ENCODE measurements around the gene CYP11A1. TPM values are rescaled to one million over a fixed set of nuclear protein-coding genes. Genes with fewer than 3 reads are reported as not detected.

CYP11A1 gene
- total RNA-seq, 1 donor from 2014 or later = not detected

DNA sequence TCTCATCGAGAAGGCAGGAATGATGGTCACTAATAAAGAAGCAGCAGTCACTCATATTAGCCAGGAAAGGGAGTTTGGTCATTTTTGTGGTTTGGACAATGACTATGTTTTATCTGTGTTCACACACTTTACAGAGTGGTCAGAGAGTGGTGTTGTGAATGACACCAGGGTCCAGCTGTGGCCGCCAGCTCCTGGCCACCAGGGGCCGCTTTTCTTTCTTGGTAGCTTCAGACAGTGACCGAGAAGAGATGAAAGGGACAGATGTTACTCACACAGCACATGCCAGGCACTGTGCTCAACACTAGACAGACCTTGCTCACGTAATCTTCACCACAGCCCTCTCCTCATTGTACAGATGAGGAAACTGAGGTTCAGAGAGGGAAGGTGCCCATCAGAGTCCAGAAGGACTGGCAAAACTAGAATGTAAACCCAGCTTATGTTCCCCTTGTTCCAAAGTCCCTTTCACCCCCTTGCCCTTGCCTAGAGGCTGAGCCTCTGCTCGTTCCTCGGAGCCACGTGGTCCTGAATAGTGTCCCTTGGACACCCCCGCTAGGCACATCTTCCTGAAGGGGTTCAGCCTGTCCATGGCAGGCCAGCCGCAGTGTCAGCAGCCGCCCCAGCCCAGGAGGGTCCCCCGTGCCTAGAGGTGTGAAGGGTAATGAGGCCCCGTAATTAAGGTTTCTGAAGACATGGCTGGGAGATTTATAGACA lies 55.6 kb downstream of the CYP11A1 start:
- DNase-seq (ENCODE audit: low read depth) (no peak), FAIRE-seq (peak; percentile 62)
- Histone ChIP-seq H3K27me3 (ENCODE audit: control insufficient read depth, insufficient read depth, low read length) (peaks cover 13% of the 10 kb centered on the region), H3K36me3 (ENCODE audit: control insufficient read depth, insufficient read depth, low read length) (no peaks in the 10 kb centered on the region), H3K4me3 (ENCODE audit: low read depth, low read length) (no peak overlapping the region)
- TF ChIP-seq, protein P1, sequence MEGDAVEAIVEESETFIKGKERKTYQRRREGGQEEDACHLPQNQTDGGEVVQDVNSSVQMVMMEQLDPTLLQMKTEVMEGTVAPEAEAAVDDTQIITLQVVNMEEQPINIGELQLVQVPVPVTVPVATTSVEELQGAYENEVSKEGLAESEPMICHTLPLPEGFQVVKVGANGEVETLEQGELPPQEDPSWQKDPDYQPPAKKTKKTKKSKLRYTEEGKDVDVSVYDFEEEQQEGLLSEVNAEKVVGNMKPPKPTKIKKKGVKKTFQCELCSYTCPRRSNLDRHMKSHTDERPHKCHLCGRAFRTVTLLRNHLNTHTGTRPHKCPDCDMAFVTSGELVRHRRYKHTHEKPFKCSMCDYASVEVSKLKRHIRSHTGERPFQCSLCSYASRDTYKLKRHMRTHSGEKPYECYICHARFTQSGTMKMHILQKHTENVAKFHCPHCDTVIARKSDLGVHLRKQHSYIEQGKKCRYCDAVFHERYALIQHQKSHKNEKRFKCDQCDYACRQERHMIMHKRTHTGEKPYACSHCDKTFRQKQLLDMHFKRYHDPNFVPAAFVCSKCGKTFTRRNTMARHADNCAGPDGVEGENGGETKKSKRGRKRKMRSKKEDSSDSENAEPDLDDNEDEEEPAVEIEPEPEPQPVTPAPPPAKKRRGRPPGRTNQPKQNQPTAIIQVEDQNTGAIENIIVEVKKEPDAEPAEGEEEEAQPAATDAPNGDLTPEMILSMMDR (IDR thresholded peaks at IDR 0.05; ENCODE audit: insufficient read depth, low read length, severe bottlenecking) = peak; percentile 60

DNA sequence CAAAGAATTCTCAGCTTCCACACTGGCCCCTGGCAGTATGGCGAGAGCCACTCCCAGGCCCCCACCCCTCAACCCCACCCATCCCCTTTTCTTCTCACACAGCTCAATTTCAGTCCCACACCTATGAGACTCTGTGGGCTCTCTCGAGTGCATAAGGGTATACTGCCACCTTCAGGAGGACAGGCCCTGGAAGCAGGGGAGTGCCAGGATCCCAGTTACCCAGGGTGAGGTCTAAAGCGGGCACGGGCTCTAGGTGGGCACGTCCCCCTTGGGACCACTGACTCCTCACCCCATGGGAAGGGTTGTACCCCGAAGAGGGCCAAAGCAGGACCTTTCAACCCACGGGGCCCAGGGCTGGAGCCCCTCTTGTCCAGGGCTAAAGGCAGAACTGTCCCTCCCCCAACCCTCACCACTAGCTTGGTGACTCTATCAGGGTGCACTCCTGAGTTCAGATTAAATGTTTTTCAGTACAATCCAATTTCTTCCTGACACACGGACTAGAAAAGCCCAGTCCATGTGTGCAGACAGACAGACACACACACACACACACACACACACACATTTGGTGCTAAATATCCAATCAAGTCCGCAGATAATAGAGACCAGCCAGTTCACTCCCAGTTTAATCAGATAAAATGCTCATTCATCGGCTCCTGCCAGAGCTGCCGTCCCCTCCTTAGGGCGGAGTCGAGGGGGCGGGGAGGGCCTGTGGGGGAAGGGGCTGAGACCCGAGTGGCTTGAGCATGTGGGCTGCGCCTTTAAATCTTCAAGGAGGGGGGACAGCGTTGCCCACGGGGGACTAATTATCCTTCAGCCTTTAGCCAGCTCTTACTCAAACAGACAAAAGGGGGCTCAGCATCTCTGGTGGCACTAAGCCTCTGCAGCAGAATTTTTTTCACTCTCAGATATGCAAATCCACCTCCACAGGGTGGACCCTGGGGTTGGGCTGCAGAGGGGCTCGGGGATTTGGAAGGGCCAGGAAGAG lies 59.3 kb downstream of the CYP11A1 start:
- H3K36me3 ChIP-seq (ENCODE audit: control insufficient read depth, insufficient read depth, low read length) = no peaks in the 10 kb centered on the region
- FAIRE-seq (no peak), DNase-seq (ENCODE audit: low read depth) (peak; percentile 47)
- TF ChIP-seq, protein P1 (IDR thresholded peaks at IDR 0.05; ENCODE audit: insufficient read depth, low read length, severe bottlenecking) = peak; percentile 89
- H3K27me3 ChIP-seq (ENCODE audit: control insufficient read depth, insufficient read depth, low read length) = peaks cover 28% of the 10 kb centered on the region
- no peak overlapping the region for H3K4me3 ChIP-seq (ENCODE audit: low read depth, low read length)

- no peaks in the 10 kb centered on the region for H3K36me3 ChIP-seq (ENCODE audit: control insufficient read depth, insufficient read depth, low read length)
- FAIRE-seq (no peak), DNase-seq (ENCODE audit: low read depth) (peak; percentile 21)
- H3K4me3 ChIP-seq (ENCODE audit: low read depth, low read length) = no peak overlapping the region
- H3K27me3 ChIP-seq (ENCODE audit: control insufficient read depth, insufficient read depth, low read length) = peaks cover 27% of the 10 kb centered on the region
- TF ChIP-seq, protein P1 (IDR thresholded peaks at IDR 0.05; ENCODE audit: insufficient read depth, low read length, severe bottlenecking) = no peak
Observed at GRCh38 chr15:74306781-74307217, 60.6 kb downstream of the CYP11A1 start.

GRCh38 chr15:74305687-74306086 lies 61.8 kb downstream of the CYP11A1 start:
- DNase-seq (ENCODE audit: low read depth) = no peak
- FAIRE-seq = no peak
- Histone ChIP-seq H3K4me3 (ENCODE audit: low read depth, low read length) (no peak overlapping the region), H3K27me3 (ENCODE audit: control insufficient read depth, insufficient read depth, low read length) (peaks cover 35% of the 10 kb centered on the region), H3K36me3 (ENCODE audit: control insufficient read depth, insufficient read depth, low read length) (no peaks in the 10 kb centered on the region)
- TF ChIP-seq, protein P1 (IDR thresholded peaks at IDR 0.05; ENCODE audit: insufficient read depth, low read length, severe bottlenecking) = no peak

DNA sequence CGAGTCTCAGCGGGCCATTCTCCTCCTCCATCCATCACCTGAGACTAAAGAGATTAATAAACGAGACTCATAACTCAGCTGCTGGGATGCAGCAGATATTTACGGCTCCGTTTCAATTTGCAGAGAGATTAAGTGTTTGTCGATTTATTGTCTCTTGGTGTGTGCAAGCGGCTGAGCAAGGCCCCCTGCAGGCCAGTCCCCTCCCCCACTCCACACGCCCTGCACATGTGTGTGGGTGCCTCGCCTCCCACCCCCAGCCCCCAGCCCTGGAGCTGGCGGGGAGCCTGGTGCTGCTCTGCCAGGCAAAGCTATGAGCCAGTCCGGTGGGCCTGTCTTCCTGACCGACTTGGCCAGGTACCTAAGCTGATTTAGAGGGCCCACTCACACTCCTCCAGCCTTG lies 63.0 kb downstream of the CYP11A1 start:
- TF ChIP-seq, protein P1 (IDR thresholded peaks at IDR 0.05; ENCODE audit: insufficient read depth, low read length, severe bottlenecking) = no peak
- FAIRE-seq (no peak), DNase-seq (ENCODE audit: low read depth) (no peak)
- Histone ChIP-seq H3K36me3 (ENCODE audit: control insufficient read depth, insufficient read depth, low read length) (no peaks in the 10 kb centered on the region), H3K27me3 (ENCODE audit: control insufficient read depth, insufficient read depth, low read length) (peaks cover 42% of the 10 kb centered on the region), H3K4me3 (ENCODE audit: low read depth, low read length) (no peak overlapping the region)
